ENCODE measurements around the gene P3H1. TPM values are rescaled to one million over a fixed set of nuclear protein-coding genes. Genes with fewer than 3 reads are reported as not detected.
"Not testable (repeated sequence)": the region's sequence is repeated elsewhere in the genome, so short reads cannot be mapped to it uniquely, and the experiment has no call there.

The P3H1 gene
- polyA plus RNA-seq, 3 donors = 67.2 to 78.4 (median 68.1) TPM

GRCh38 chr1:42737257-42737656 is 29.6 kb downstream of the P3H1 start:
- DNase-seq (ENCODE audit: extremely low read depth in 1 of 11, low read depth in 9 of 11, low spot score in 4 of 11) = no peak

- no peak for DNase-seq (ENCODE audit: extremely low read depth in 1 of 11, low read depth in 9 of 11, low spot score in 4 of 11)
These were observed 30.1 kb downstream of the P3H1 start for GRCh38 chr1:42736571-42737200.

GRCh38 chr1:42736152-42736551 is 30.7 kb downstream of the P3H1 start:
- DNase-seq (ENCODE audit: extremely low read depth in 1 of 11, low read depth in 9 of 11, low spot score in 4 of 11) = no peak

- no peak for DNase-seq (ENCODE audit: extremely low read depth in 1 of 11, low read depth in 9 of 11, low spot score in 4 of 11)
These were observed 31.2 kb downstream of the P3H1 start for GRCh38 chr1:42735477-42736105.

GRCh38 chr1:42735056-42735455 is 31.8 kb downstream of the P3H1 start:
- no peak for DNase-seq (ENCODE audit: extremely low read depth in 1 of 11, low read depth in 9 of 11, low spot score in 4 of 11)

- peak in 1 of 11 donors; percentile 48 for DNase-seq (ENCODE audit: extremely low read depth in 1 of 11, low read depth in 9 of 11, low spot score in 4 of 11)
These were observed 32.4 kb downstream of the P3H1 start for GRCh38 chr1:42734201-42735035.

- no peak for DNase-seq (ENCODE audit: extremely low read depth in 1 of 11, low read depth in 9 of 11, low spot score in 4 of 11)
These were observed 33.2 kb downstream of the P3H1 start for GRCh38 chr1:42733415-42734200.

GRCh38 chr1:42732126-42732680 is 34.6 kb downstream of the P3H1 start:
- no peak for DNase-seq (ENCODE audit: extremely low read depth in 1 of 11, low read depth in 9 of 11, low spot score in 4 of 11)

- DNase-seq (ENCODE audit: extremely low read depth in 1 of 11, low read depth in 9 of 11, low spot score in 4 of 11) = no peak
These were observed 35.2 kb downstream of the P3H1 start for GRCh38 chr1:42731585-42731984.

- no peak for DNase-seq (ENCODE audit: extremely low read depth in 1 of 11, low read depth in 9 of 11, low spot score in 4 of 11)
These were observed 35.8 kb downstream of the P3H1 start for GRCh38 chr1:42730988-42731387.

GRCh38 chr1:42730002-42730401 is 36.8 kb downstream of the P3H1 start:
- DNase-seq (ENCODE audit: extremely low read depth in 1 of 11, low read depth in 9 of 11, low spot score in 4 of 11) = no peak

GRCh38 chr1:42725820-42726219 is 41.0 kb downstream of the P3H1 start:
- not testable (repeated sequence) for DNase-seq (ENCODE audit: extremely low read depth in 1 of 11, low read depth in 9 of 11, low spot score in 4 of 11)

GRCh38 chr1:42723511-42723910 is 43.3 kb downstream of the P3H1 start:
- no peak for DNase-seq (ENCODE audit: extremely low read depth in 1 of 11, low read depth in 9 of 11, low spot score in 4 of 11)

GRCh38 chr1:42722403-42722802 is 44.4 kb downstream of the P3H1 start:
- not testable (repeated sequence) for DNase-seq (ENCODE audit: extremely low read depth in 1 of 11, low read depth in 9 of 11, low spot score in 4 of 11)

- DNase-seq (ENCODE audit: extremely low read depth in 1 of 11, low read depth in 9 of 11, low spot score in 4 of 11) = no peak
These were observed 44.9 kb downstream of the P3H1 start for GRCh38 chr1:42721926-42722325.

- DNase-seq (ENCODE audit: extremely low read depth in 1 of 11, low read depth in 9 of 11, low spot score in 4 of 11) = peak in 1 of 11 donors; percentile 45
These were observed 46.0 kb downstream of the P3H1 start for GRCh38 chr1:42720868-42721267.

GRCh38 chr1:42714441-42714840 is 52.4 kb downstream of the P3H1 start:
- not testable (repeated sequence) for DNase-seq (ENCODE audit: extremely low read depth in 1 of 11, low read depth in 9 of 11, low spot score in 4 of 11)

- DNase-seq (ENCODE audit: extremely low read depth in 1 of 11, low read depth in 9 of 11, low spot score in 4 of 11) = no peak
These were observed 53.5 kb downstream of the P3H1 start for GRCh38 chr1:42713293-42713692.

- not testable (repeated sequence) for DNase-seq (ENCODE audit: extremely low read depth in 1 of 11, low read depth in 9 of 11, low spot score in 4 of 11)
These were observed 54.0 kb downstream of the P3H1 start for GRCh38 chr1:42712808-42713207.
